Bronchial epithelial cell (primary cell): Measurements from ENCODE around the gene CYB5R2. TPM values are rescaled to one million over a fixed set of nuclear protein-coding genes. Genes with fewer than 3 reads are reported as not detected.
A peak's percentile ranks its signal among the peaks of the same experiment; 100 is the strongest.

ENCODE experiments used
- DNase-seq: peaks from one replicate; pipeline ENCODE4 v3.0.0-alpha.2; 2010; ENCODE audit warnings: low read depth
- FAIRE-seq: peaks from 2 replicates; lab custom pipeline; 2011; peaks lifted over from hg19 to GRCh38; lab: Jason Lieb, UNC
- H3K27me3 ChIP-seq: 2 replicates; pipeline ENCODE4 v1.5.1; 2011; ENCODE audit warnings: low read length; ENCODE audit not compliant: control insufficient read depth, insufficient read depth
- H3K36me3 ChIP-seq: 2 replicates; pipeline ENCODE4 v1.5.1; 2011; ENCODE audit warnings: low read length; ENCODE audit not compliant: control insufficient read depth, insufficient read depth
- H3K4me3 ChIP-seq: 2 replicates; pipeline ENCODE4 v1.5.1; 2011; ENCODE audit warnings: mild to moderate bottlenecking, low read depth, low read length, control low read depth
- total RNA-seq: library from RNA; depleted of rRNA; stranded (reverse); fragments of >200 nt; gene quantifications from 2 replicates; pipeline ENCODE4 v1.2.1, GENCODE V29; 2014
- TF ChIP-seq, protein P1 (sequence below): IDR thresholded peaks from 2 replicates; pipeline ENCODE4 v1.5.1; 2011; ENCODE audit warnings: mild to moderate bottlenecking, moderate library complexity, low read length, control low read depth, inconsistent platforms; ENCODE audit not compliant: insufficient read depth, severe bottlenecking

The CYB5R2 gene
- total RNA-seq, 1 donor from 2014 or later = 12.1 TPM

DNA sequence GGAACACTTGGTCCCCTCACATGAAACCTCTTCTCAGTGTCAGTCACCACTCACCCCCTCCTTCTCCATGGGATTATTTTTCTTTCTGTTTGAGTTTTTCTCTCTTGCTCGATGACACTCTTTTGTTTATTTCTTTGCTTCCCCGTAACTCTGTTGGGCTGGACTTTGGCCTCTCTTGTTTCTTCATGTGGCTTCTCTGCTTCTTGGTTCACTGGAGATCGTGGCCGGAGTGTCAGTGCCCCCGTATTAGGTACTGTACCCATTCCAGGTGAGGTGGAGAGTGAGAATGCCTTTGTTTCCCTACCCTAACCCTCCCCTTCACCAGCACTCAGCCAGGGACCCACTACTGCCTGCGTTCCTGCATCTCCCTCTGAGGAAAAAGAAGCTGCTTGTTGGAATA lies 32.5 kb downstream of the CYB5R2 start:
- H3K36me3 ChIP-seq = peaks cover 7% of the 10 kb centered on the region
- DNase-seq = no peak
- no peak for FAIRE-seq

DNA sequence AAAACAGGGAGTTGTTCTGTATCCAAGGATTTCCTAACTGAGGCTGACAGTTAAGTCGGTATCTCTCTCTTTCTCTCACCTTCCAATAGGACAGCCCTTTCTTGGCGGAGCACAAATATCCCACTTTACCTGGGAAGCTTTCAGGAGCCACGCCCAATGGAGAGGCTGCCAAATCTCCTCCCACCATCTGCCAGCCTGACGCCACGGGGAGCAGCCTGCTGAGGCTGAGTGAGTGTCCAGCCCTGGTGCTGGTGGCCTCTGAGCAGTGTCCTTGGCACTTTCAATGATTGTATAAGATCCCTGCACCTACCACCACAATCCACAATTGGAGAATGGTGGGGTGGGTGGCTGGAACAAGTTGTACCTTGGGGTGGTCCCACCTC lies 33.7 kb downstream of the CYB5R2 start:
- Histone ChIP-seq H3K27me3 (no peaks in the 10 kb centered on the region), H3K36me3 (peaks cover 7% of the 10 kb centered on the region), H3K4me3 (no peak overlapping the region)
- DNase-seq = peak; percentile 38
- TF ChIP-seq, protein P1, sequence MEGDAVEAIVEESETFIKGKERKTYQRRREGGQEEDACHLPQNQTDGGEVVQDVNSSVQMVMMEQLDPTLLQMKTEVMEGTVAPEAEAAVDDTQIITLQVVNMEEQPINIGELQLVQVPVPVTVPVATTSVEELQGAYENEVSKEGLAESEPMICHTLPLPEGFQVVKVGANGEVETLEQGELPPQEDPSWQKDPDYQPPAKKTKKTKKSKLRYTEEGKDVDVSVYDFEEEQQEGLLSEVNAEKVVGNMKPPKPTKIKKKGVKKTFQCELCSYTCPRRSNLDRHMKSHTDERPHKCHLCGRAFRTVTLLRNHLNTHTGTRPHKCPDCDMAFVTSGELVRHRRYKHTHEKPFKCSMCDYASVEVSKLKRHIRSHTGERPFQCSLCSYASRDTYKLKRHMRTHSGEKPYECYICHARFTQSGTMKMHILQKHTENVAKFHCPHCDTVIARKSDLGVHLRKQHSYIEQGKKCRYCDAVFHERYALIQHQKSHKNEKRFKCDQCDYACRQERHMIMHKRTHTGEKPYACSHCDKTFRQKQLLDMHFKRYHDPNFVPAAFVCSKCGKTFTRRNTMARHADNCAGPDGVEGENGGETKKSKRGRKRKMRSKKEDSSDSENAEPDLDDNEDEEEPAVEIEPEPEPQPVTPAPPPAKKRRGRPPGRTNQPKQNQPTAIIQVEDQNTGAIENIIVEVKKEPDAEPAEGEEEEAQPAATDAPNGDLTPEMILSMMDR = no peak
- FAIRE-seq = no peak

More for the DNA sequence above, 32.5 kb downstream of the CYB5R2 start:
- Histone ChIP-seq H3K27me3 (no peaks in the 10 kb centered on the region), H3K4me3 (no peak overlapping the region)
- TF ChIP-seq, protein P1 = no peak

DNA sequence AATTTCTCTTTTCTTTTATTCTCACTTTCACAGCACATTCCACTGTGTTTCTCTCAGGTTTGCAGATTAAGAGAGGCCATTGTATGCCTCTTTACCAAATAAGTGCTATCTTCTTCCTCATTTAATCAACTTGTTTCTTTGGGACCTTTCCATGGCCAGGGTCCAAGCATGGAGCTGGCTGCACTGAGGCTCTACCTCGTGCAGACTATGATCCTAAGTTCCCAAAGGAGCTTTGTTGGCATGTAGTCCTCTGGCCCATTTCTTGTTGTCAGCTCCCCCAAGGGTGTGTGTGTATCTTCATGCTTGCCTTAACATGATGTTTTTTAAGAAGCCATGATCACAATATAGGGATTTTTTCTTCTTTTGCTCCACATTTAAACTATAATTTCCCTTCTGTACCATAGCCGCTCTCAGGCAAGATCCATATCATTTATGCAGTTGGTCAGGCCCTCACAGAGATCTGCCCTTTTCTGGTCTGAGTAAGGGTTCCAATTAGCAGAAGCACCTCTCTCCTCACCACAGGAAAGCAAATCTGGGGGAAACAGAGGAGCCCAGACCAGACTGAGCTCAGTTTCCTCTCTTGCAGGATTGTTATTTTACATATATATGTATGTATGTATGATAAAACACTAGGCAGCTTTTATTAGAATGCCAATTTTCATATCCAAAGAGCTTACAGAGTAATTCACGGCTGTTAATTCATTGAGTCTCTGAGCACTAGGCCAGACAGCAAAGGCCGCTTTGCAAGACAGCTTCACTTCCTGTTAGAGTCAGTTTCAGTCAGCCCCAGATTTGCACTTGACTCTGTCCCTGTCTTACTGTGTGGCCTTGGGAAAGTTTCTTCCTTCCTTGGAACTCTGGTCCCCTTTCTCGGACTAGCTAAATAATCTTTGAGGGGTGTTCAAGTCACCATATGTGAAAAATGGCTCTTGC lies 34.3 kb downstream of the CYB5R2 start:
- Histone ChIP-seq H3K27me3 (no peaks in the 10 kb centered on the region), H3K4me3 (no peak overlapping the region), H3K36me3 (peaks cover 7% of the 10 kb centered on the region)
- DNase-seq (no peak), FAIRE-seq (no peak)
- TF ChIP-seq, protein P1 = no peak

- peaks cover 7% of the 10 kb centered on the region for H3K36me3 ChIP-seq
- FAIRE-seq = no peak
- H3K4me3 ChIP-seq = no peak overlapping the region
- H3K27me3 ChIP-seq = no peaks in the 10 kb centered on the region
- peak; percentile 70 for DNase-seq
- TF ChIP-seq, protein P1 = no peak
Measured at GRCh38 chr11:7637447-7638157, 35.7 kb downstream of the CYB5R2 start.

- FAIRE-seq = no peak
- Histone ChIP-seq H3K36me3 (peaks cover 4% of the 10 kb centered on the region), H3K27me3 (no peaks in the 10 kb centered on the region), H3K4me3 (no peak overlapping the region)
- no peak for DNase-seq
- TF ChIP-seq, protein P1 = no peak
Measured at GRCh38 chr11:7636350-7636749, 37.0 kb downstream of the CYB5R2 start.
